HepG2 (cell line): Measurements from ENCODE around the gene ITGB8.

ENCODE experiments used
- ATF2 ChIP-seq: sonication (generic); formaldehyde crosslinking; IDR thresholded peaks from 2 replicates; pipeline ENCODE4 v1.4.0; 2020; ENCODE audit warnings: missing genetic modification reagents
- CTCF ChIP-seq: sonication (generic); formaldehyde crosslinking; IDR thresholded peaks from 2 replicates; pipeline ENCODE4 v1.5.0; 2020; ENCODE audit warnings: mild to moderate bottlenecking, missing genetic modification reagents, moderate library complexity
- EZH2 ChIP-seq: conservative IDR thresholded peaks from 2 replicates; pipeline ENCODE4 v1.6.1; 2012; ENCODE audit warnings: mild to moderate bottlenecking, low read depth, low read length, moderate library complexity
- GABPB1 ChIP-seq: IDR thresholded peaks from 2 replicates; pipeline ENCODE4 v1.6.1; 2016; ENCODE audit warnings: mild to moderate bottlenecking, missing genetic modification reagents, moderate library complexity, missing compliant biosample characterization
- POLR2A ChIP-seq, 2 experiments: IDR thresholded peaks; 2 replicates each; pipeline ENCODE4 v1.6.1; 2011; ENCODE audit warnings: low read depth in 2 of 2, low read length in 2 of 2, mild to moderate bottlenecking in 1 of 2, moderate library complexity in 1 of 2; ENCODE audit not compliant: insufficient read depth in 1 of 2
- PRDM15 ChIP-seq: sonication (generic); formaldehyde crosslinking; IDR thresholded peaks from 2 replicates; pipeline ENCODE4 v1.4.0; 2020; ENCODE audit warnings: missing genetic modification reagents
- SMAD1 ChIP-seq: sonication (generic); formaldehyde crosslinking; IDR thresholded peaks from 2 replicates; pipeline ENCODE4 v1.4.0; 2020; ENCODE audit warnings: missing genetic modification reagents, low read depth, mild to moderate bottlenecking, borderline replicate concordance
- USF2 ChIP-seq, 2 experiments: sonication (generic) in 1 of 2; formaldehyde crosslinking in 1 of 2; IDR thresholded peaks; 2 replicates each; pipeline versions ENCODE4 v1.5.1 to v1.6.1; 2011 to 2020; ENCODE audit warnings: borderline replicate concordance in 1 of 2, low read depth in 1 of 2, low read length in 1 of 2, mild to moderate bottlenecking in 1 of 2, missing genetic modification reagents in 1 of 2, moderate library complexity in 1 of 2
- ZFP91 ChIP-seq: sonication (generic); formaldehyde crosslinking; IDR thresholded peaks from 2 replicates; pipeline ENCODE4 v1.9.0; 2022; ENCODE audit warnings: missing genetic modification reagents, mild to moderate bottlenecking, borderline replicate concordance

- TF ChIP-seq EZH2 = no peak
- no peak for TF ChIP-seq PRDM15 (CRISPR knock-in tag)
- TF ChIP-seq ZFP91 (CRISPR knock-in tag) = no peak
- TF ChIP-seq POLR2A (IDR thresholded peaks at IDR 0.05; ENCODE audit: insufficient read depth in 1 of 2, low read depth in 2 of 2, low read length in 2 of 2) = no peak
- no peak for TF ChIP-seq CTCF (CRISPR knock-in tag)
- no peak for TF ChIP-seq USF2 (IDR thresholded peaks at IDR 0.05; ENCODE audit: low read depth, low read length)
- no peak for TF ChIP-seq USF2 (CRISPR knock-in tag; IDR thresholded peaks at IDR 0.05; ENCODE audit: borderline replicate concordance)
- no peak for TF ChIP-seq GABPB1 (CRISPR knock-in tag)
- no peak for TF ChIP-seq ATF2 (CRISPR knock-in tag)
- no peak for TF ChIP-seq SMAD1 (CRISPR knock-in tag)
These were observed 87.1 kb downstream of the ITGB8 start for GRCh38 chr7:20417675-20418382.
